Keratinocyte (primary cell): ENCODE data around the gene JOSD2.

Experiments used
- CTCF ChIP-seq, 3 experiments: IDR thresholded peaks in 1 of 3; conservative IDR thresholded peaks in 1 of 3; optimal IDR thresholded peaks in 1 of 3; 2 replicates in 2 of 3; 3 replicates in 1 of 3; pipeline versions ENCODE3 to v1.5.1; 2011; ENCODE audit warnings: low read length in 3 of 3, mild to moderate bottlenecking in 3 of 3, moderate library complexity in 2 of 3, control low read depth in 1 of 3, inconsistent platforms in 1 of 3; ENCODE audit not compliant: insufficient read depth in 2 of 3; ENCODE audit errors: extremely low read depth in 1 of 3
- EZH2 ChIP-seq: IDR thresholded peaks from one replicate; pipeline ENCODE4 v1.6.1; 2012; ENCODE audit warnings: inconsistent platforms, mild to moderate bottlenecking, low read length, moderate library complexity

- TF ChIP-seq CTCF (optimal IDR thresholded peaks at IDR 0.05 in 1 of 3, IDR thresholded peaks at IDR 0.05 in 1 of 3, conservative IDR thresholded peaks at IDR 0.05 in 1 of 3; ENCODE audit: extremely low read depth in 1 of 3, insufficient read depth in 2 of 3, low read length in 3 of 3): peak in 2 of 3 experiments; percentile 12 to 23
- no peak for TF ChIP-seq EZH2
Observed at GRCh38 chr19:50518091-50519005, 7.4 kb upstream of the JOSD2 start.
